ENCODE results near the gene CFAP61.

DNA sequence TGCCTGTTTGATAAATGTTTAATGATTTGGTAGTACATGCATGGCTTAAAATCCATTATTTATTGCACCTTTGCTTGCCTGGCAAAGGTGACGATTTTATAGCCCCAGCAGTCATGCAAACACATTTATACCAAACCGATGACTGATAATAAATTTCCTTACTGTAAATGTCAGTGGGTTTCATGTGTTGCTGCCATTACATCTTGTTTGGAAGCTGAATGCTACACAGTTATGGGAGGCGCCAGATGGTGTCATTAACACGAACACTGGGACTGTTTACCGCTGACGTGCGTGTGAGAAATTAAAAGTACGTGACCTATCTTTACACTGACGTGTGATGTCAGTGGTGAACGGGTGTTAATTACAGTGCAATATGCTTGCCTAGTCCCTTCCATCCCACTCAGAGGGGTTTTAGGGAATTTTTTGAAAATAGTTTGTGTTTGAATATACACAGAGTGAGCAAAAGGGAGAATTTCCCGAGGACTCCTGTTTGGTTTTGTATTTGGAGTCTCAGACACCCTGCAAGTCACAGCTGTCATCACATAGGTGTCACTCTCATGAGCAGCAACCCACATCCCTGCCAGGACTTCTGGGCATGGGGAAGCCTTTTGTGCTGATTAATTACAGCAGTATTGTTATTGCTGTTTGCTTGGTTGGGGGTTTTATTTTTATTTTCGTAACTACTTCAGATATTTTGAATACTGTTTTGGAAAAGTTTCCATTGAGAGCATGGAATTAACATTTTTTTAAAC, 163.8 kb downstream of the CFAP61 start:
- TF ChIP-seq RCOR1 (IDR thresholded peaks at IDR 0.05; ENCODE audit: low read length) (no peak), MAX (IDR thresholded peaks at IDR 0.05; ENCODE audit: low read depth) (no peak), FOXJ3 (CRISPR knock-in tag; IDR thresholded peaks at IDR 0.05) (no peak)
- TF ChIP-seq, protein P1, sequence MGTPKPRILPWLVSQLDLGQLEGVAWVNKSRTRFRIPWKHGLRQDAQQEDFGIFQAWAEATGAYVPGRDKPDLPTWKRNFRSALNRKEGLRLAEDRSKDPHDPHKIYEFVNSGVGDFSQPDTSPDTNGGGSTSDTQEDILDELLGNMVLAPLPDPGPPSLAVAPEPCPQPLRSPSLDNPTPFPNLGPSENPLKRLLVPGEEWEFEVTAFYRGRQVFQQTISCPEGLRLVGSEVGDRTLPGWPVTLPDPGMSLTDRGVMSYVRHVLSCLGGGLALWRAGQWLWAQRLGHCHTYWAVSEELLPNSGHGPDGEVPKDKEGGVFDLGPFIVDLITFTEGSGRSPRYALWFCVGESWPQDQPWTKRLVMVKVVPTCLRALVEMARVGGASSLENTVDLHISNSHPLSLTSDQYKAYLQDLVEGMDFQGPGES (IDR thresholded peaks at IDR 0.05; ENCODE audit: low read depth, low read length) = no peak
- TF ChIP-seq, protein P2, sequence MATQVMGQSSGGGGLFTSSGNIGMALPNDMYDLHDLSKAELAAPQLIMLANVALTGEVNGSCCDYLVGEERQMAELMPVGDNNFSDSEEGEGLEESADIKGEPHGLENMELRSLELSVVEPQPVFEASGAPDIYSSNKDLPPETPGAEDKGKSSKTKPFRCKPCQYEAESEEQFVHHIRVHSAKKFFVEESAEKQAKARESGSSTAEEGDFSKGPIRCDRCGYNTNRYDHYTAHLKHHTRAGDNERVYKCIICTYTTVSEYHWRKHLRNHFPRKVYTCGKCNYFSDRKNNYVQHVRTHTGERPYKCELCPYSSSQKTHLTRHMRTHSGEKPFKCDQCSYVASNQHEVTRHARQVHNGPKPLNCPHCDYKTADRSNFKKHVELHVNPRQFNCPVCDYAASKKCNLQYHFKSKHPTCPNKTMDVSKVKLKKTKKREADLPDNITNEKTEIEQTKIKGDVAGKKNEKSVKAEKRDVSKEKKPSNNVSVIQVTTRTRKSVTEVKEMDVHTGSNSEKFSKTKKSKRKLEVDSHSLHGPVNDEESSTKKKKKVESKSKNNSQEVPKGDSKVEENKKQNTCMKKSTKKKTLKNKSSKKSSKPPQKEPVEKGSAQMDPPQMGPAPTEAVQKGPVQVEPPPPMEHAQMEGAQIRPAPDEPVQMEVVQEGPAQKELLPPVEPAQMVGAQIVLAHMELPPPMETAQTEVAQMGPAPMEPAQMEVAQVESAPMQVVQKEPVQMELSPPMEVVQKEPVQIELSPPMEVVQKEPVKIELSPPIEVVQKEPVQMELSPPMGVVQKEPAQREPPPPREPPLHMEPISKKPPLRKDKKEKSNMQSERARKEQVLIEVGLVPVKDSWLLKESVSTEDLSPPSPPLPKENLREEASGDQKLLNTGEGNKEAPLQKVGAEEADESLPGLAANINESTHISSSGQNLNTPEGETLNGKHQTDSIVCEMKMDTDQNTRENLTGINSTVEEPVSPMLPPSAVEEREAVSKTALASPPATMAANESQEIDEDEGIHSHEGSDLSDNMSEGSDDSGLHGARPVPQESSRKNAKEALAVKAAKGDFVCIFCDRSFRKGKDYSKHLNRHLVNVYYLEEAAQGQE (IDR thresholded peaks at IDR 0.05; ENCODE audit: low read depth, low read length) = no peak
